Measurements from ENCODE around the gene PSD.

GRCh38 chr10:102414749-102415148 lies 3.8 kb downstream of the PSD start:
- TF ChIP-seq CTCF (conservative IDR thresholded peaks at IDR 0.05; ENCODE audit: low read length) (no peak), EZH2phosphoT487 (IDR thresholded peaks at IDR 0.05; ENCODE audit: borderline replicate concordance) (no peak)
